HepG2 (cell line): ENCODE measurements around the gene WNT5A. TPM values are rescaled to one million over a fixed set of nuclear protein-coding genes. Genes with fewer than 3 reads are reported as not detected.

Experiments used
- ATAC-seq: fragments of 200-7000 bp; cut with Tn5 transposase; 3 replicates; pipeline ENCODE4 v1.9.1; 2020; ENCODE audit warnings: mild to moderate bottlenecking, moderate library complexity
- BruUV-seq: library from RNA; stranded (reverse); fragments of 400-500 nt; replicated peaks from 2 replicates; lab custom pipeline; 2021; lab: Mats Ljungman, UMichigan
- CTCF ChIA-PET: fragments of 300-600 bp; formaldehyde crosslinking; extraction: SDS; loops from one replicate; lab custom pipeline; 2021; ENCODE audit warnings: low total read pairs, inconsistent platforms, low intra/inter-chr PET ratio; lab: Yijun Ruan, JAX
- POLR2A ChIA-PET: fragments of 350-600 bp; sonication (Branson Sonifier 250); formaldehyde crosslinking; loops from one replicate; lab custom pipeline; 2020; ENCODE audit warnings: antibody characterized with exemption, inconsistent platforms; lab: Yijun Ruan, JAX
- DNase-seq: peaks from one replicate; pipeline ENCODE4 v3.0.0-alpha.2; 2015; ENCODE audit warnings: low spot score
- FAIRE-seq: peaks from 3 replicates; lab custom pipeline; 2011; peaks lifted over from hg19 to GRCh38; lab: Jason Lieb, UNC
- H2AFZ ChIP-seq: one replicate; pipeline ENCODE4 v1.6.1; 2011; ENCODE audit warnings: low read length, inconsistent platforms
- H3K27ac ChIP-seq: fragments of 300-600 bp; 3 replicates; pipeline ENCODE4 v1.8.0; 2011; ENCODE audit warnings: mixed run types, mild to moderate bottlenecking, mixed read lengths, low read length, inconsistent platforms; ENCODE audit not compliant: insufficient read depth; ENCODE audit errors: extremely low read length
- H3K27me3 ChIP-seq, 2 experiments: fragments of 200-600 bp in 1 of 2; 2 replicates in 1 of 2; 3 replicates in 1 of 2; pipeline versions ENCODE4 v1.6.0 to v1.8.0; 2011; ENCODE audit warnings: low read length in 2 of 2, mild to moderate bottlenecking in 2 of 2, moderate library complexity in 2 of 2, inconsistent platforms in 1 of 2; ENCODE audit not compliant: insufficient read depth in 2 of 2, control insufficient read depth in 1 of 2
- H3K36me3 ChIP-seq, 2 experiments: fragments of 200-600 bp in 1 of 2; replicated peaks in 1 of 2; 2 replicates in 1 of 2; 3 replicates in 1 of 2; pipeline versions ENCODE4 v1.5.1 to v1.8.0; 2011; ENCODE audit warnings: low read length in 2 of 2, inconsistent platforms in 1 of 2; ENCODE audit not compliant: insufficient read depth in 2 of 2, control insufficient read depth in 1 of 2
- H3K4me1 ChIP-seq: 2 replicates; pipeline ENCODE4 v1.5.1; 2012; ENCODE audit warnings: low read length, inconsistent platforms; ENCODE audit not compliant: insufficient read depth
- H3K4me2 ChIP-seq: 2 replicates; pipeline ENCODE4 v1.6.0; 2011; ENCODE audit warnings: low read depth, low read length, inconsistent platforms
- H3K4me3 ChIP-seq, 3 experiments: fragments of 200-600 bp in 1 of 3; sonication (generic), shearing (Covaris generic) in 1 of 3; replicated peaks in 1 of 3; 2 replicates each; pipeline ENCODE4 v1.5.1; 2011 to 2016; ENCODE audit warnings: low read length in 3 of 3, inconsistent platforms in 2 of 3, low read depth in 2 of 3, mild to moderate bottlenecking in 2 of 3, control low read depth in 1 of 3, mixed read lengths in 1 of 3; ENCODE audit not compliant: insufficient read depth in 1 of 3
- H3K79me2 ChIP-seq: one replicate; pipeline ENCODE4 v1.6.1; 2011; ENCODE audit warnings: low read length, inconsistent platforms; ENCODE audit not compliant: insufficient read depth
- H3K9ac ChIP-seq: 2 replicates; pipeline ENCODE4 v1.6.0; 2011; ENCODE audit warnings: mild to moderate bottlenecking, low read depth, low read length, inconsistent platforms; ENCODE audit not compliant: insufficient read depth
- H3K9me3 ChIP-seq: 2 replicates; pipeline ENCODE4 v1.5.1; 2012; ENCODE audit warnings: mild to moderate bottlenecking, low read length
- H4K20me1 ChIP-seq: 2 replicates; pipeline ENCODE4 v1.6.0; 2011; ENCODE audit warnings: inconsistent platforms, mild to moderate bottlenecking, low read length, moderate library complexity; ENCODE audit not compliant: insufficient read depth
- CENPX ChIP-seq: sonication (generic); formaldehyde crosslinking; IDR thresholded peaks from 2 replicates; pipeline ENCODE4 v1.9.0; 2021; ENCODE audit warnings: mild to moderate bottlenecking, missing genetic modification reagents, moderate library complexity
- HDAC1 ChIP-seq: sonication (generic); formaldehyde crosslinking; IDR thresholded peaks from 2 replicates; pipeline ENCODE4 v1.5.1; 2020; ENCODE audit warnings: mild to moderate bottlenecking, missing genetic modification reagents
- HNRNPLL ChIP-seq: fragments of 200-400 bp; formaldehyde crosslinking; IDR thresholded peaks from 2 replicates; pipeline ENCODE4 v1.6.1; 2017; ENCODE audit warnings: mild to moderate bottlenecking, low read depth, low read length; ENCODE audit not compliant: poor library complexity, severe bottlenecking
- HOXA7 ChIP-seq: sonication (generic); formaldehyde crosslinking; IDR thresholded peaks from 2 replicates; pipeline ENCODE4 v1.8.1; 2022; ENCODE audit warnings: mild to moderate bottlenecking, missing genetic modification reagents, moderate library complexity
- MYC ChIP-seq: sonication (generic); formaldehyde crosslinking; IDR thresholded peaks from 2 replicates; pipeline ENCODE4 v1.9.0; 2021; ENCODE audit warnings: missing genetic modification reagents, borderline replicate concordance
- RAD21 ChIP-seq: fragments of 450-650 bp; formaldehyde crosslinking; IDR thresholded peaks from 2 replicates; pipeline ENCODE4 v1.5.0; 2020; ENCODE audit warnings: mild to moderate bottlenecking
- SRSF1 ChIP-seq: fragments of 200-400 bp; formaldehyde crosslinking; optimal IDR thresholded peaks from 2 replicates; pipeline ENCODE3; 2017; ENCODE audit warnings: mild to moderate bottlenecking, low read depth, low read length, moderate library complexity
- STAG1 ChIP-seq: sonication (generic); formaldehyde crosslinking; IDR thresholded peaks from 2 replicates; pipeline ENCODE4 v1.4.0; 2020; ENCODE audit warnings: missing genetic modification reagents
- SUZ12 ChIP-seq: fragments of 150-350 bp; IDR thresholded peaks from 2 replicates; pipeline ENCODE4 v1.6.1; 2014; ENCODE audit warnings: low read depth, low read length
- TEAD2 ChIP-seq: sonication (generic); formaldehyde crosslinking; IDR thresholded peaks from 2 replicates; pipeline ENCODE4 v1.9.0; 2021; ENCODE audit warnings: missing genetic modification reagents
- TOE1 ChIP-seq: sonication (generic); formaldehyde crosslinking; IDR thresholded peaks from 2 replicates; pipeline ENCODE4 v1.4.0; 2020; ENCODE audit warnings: mild to moderate bottlenecking, missing genetic modification reagents
- ZBTB42 ChIP-seq: sonication (generic); formaldehyde crosslinking; IDR thresholded peaks from 2 replicates; pipeline ENCODE4 v1.5.0; 2020; ENCODE audit warnings: mild to moderate bottlenecking, missing genetic modification reagents
- ZNF615 ChIP-seq: sonication (generic); formaldehyde crosslinking; IDR thresholded peaks from 2 replicates; pipeline ENCODE4 v1.5.0; 2020; ENCODE audit warnings: mild to moderate bottlenecking, missing genetic modification reagents, borderline replicate concordance
- WGBS: methylation state at CpG from one replicate; pipeline ENCODE4 v1.1.6; 2017; ENCODE audit warnings: low lambda C conversion rate; 5-methylcytosine and 5-hydroxymethylcytosine counted together
- in situ Hi-C: cut with HindIII; loops from 2 replicates; pipeline ENCODE4 v1.10.0; 2017; ENCODE audit warnings: low pct_unique_long_range_greater_than_20kb; ENCODE audit not compliant: extremely low pct_ligation_motif_present
- intact Hi-C: fragments of 100-400 bp; cut with micrococcal nuclease; formaldehyde crosslinking; loops from one replicate; pipeline ENCODE4 v1.10.0; 2022; ENCODE audit not compliant: unreplicated experiment
- polyA plus RNA-seq, 8 experiments: library from polyadenylated mRNA; depleted of rRNA in 3 of 8; stranded (reverse) in 7 of 8; unstranded in 1 of 8; fragments of >200 nt; fragmentation: Illumina TruSeq in 4 of 8; extraction: Trizol in 4 of 8; gene quantifications; 2 replicates each; pipeline versions ENCODE4 v1.2.1 to v1.2.3, GENCODE V29; 2011 to 2016; ENCODE audit warnings: low read depth in 4 of 8, missing spikeins in 1 of 8, mixed read lengths in 1 of 8; ENCODE audit not compliant: insufficient read depth in 1 of 8
- total RNA-seq, 5 experiments: library from RNA; depleted of rRNA; stranded (reverse); fragments of >200 nt; fragmentation: Illumina TruSeq; extraction: Trizol; gene quantifications; 2 replicates each; pipeline ENCODE4 v1.2.3, GENCODE V29; 2016; ENCODE audit warnings: low read depth in 1 of 5
- TF ChIP-seq, protein P1 (sequence below): IDR thresholded peaks from 2 replicates; pipeline ENCODE4 v1.6.1; 2016
- TF ChIP-seq, protein P2 (sequence below): sonication (generic); formaldehyde crosslinking; IDR thresholded peaks from 2 replicates; pipeline ENCODE4 v1.4.0; 2020; ENCODE audit warnings: missing genetic modification reagents

The WNT5A gene
- total and polyA plus RNA-seq, 2 of the 13 experiments (the other 11 are each of a cell fraction or from before 2014, with no cell fraction given): not detected

DNA sequence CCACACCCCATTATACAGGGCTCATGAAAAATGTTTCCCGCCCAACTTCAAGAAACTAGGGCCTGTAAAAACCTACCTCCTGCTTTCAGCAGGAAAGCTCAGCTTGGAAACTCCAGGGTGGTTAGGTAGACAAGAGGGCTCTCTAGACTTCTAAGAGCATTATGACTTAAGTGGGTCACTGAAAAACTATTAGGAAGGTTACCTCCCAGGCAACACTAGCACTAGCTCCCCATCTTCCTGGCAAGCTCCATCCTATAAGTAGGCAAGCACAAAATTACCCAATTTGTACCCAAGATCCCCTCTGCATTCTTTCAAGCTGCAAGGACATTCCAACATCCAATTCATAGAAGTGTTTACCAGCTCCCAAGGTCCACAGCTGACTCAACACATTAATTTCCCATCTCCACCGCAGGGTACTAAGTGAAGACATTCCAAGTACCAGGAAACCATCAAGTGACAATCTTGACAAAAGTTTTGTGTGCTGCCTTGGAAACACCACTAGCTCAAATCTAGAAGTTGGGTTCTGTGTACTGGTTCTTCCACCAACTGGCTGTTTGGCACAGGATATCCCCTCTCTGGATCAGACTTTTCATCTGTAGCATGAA lies 46.9 kb downstream of the WNT5A start:
- Histone ChIP-seq H3K27ac (no peak overlapping the region), H3K79me2 (no peaks in the 10 kb centered on the region), H2AFZ (no peak overlapping the region), H3K9me3 (no peaks in the 10 kb centered on the region), H3K27me3 (no peaks in the 10 kb centered on the region), H3K9ac (no peak overlapping the region), H3K36me3 (no peaks in the 10 kb centered on the region), H3K4me2 (no peak overlapping the region), H3K4me1 (peaks cover 1% of the 10 kb centered on the region), H4K20me1 (no peaks in the 10 kb centered on the region), H3K4me3 (no peak overlapping the region)
- WGBS: 0% methylated on average over 1 of the region's 2 CpGs
- ATAC-seq (no peak), FAIRE-seq (no peak), DNase-seq (no peak)
- ChIA-PET POLR2A (no interaction called here), CTCF (no interaction called here)
- in situ Hi-C loops: no loop called here
- intact Hi-C loops: no loop called here
- no TSS peak for BruUV-seq
- no peak for TF ChIP-seq ZBTB42 (CRISPR knock-in tag)
- TF ChIP-seq TEAD2 (CRISPR knock-in tag): no peak
- TF ChIP-seq RAD21 (CRISPR knock-in tag): no peak
- no peak for TF ChIP-seq SRSF1
- TF ChIP-seq CENPX (CRISPR knock-in tag): no peak
- no peak for TF ChIP-seq HDAC1 (CRISPR knock-in tag)
- TF ChIP-seq SUZ12: no peak
- TF ChIP-seq TOE1: no peak
- TF ChIP-seq, protein P1, sequence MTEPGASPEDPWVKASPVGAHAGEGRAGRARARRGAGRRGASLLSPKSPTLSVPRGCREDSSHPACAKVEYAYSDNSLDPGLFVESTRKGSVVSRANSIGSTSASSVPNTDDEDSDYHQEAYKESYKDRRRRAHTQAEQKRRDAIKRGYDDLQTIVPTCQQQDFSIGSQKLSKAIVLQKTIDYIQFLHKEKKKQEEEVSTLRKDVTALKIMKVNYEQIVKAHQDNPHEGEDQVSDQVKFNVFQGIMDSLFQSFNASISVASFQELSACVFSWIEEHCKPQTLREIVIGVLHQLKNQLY (CRISPR knock-in tag): no peak

DNA sequence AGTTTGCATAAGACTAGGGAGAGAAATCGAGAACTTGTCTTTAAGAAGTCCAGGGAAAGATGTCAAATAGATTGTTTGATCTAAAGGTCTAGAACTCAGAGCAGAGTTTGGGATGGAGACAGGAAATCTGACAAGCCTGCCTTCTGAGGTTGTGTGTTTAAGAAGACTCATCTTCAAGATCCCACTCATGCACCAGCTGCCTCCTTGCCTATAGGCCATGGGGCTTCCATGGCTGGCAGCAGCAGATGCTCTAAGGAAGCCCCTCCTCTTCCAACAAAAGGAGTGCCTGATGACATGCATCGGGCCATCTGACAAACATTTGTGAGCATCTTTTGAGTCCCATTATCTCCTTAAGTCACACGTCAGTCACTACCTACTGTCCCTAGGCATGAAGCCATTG lies 47.4 kb downstream of the WNT5A start:
- CTCF ChIA-PET: no interaction called here
- TF ChIP-seq STAG1 (CRISPR knock-in tag): no peak
- TF ChIP-seq MYC (CRISPR knock-in tag): no peak
- no peak for TF ChIP-seq HOXA7 (CRISPR knock-in tag)
- no peak for TF ChIP-seq HNRNPLL
- TF ChIP-seq, protein P2, sequence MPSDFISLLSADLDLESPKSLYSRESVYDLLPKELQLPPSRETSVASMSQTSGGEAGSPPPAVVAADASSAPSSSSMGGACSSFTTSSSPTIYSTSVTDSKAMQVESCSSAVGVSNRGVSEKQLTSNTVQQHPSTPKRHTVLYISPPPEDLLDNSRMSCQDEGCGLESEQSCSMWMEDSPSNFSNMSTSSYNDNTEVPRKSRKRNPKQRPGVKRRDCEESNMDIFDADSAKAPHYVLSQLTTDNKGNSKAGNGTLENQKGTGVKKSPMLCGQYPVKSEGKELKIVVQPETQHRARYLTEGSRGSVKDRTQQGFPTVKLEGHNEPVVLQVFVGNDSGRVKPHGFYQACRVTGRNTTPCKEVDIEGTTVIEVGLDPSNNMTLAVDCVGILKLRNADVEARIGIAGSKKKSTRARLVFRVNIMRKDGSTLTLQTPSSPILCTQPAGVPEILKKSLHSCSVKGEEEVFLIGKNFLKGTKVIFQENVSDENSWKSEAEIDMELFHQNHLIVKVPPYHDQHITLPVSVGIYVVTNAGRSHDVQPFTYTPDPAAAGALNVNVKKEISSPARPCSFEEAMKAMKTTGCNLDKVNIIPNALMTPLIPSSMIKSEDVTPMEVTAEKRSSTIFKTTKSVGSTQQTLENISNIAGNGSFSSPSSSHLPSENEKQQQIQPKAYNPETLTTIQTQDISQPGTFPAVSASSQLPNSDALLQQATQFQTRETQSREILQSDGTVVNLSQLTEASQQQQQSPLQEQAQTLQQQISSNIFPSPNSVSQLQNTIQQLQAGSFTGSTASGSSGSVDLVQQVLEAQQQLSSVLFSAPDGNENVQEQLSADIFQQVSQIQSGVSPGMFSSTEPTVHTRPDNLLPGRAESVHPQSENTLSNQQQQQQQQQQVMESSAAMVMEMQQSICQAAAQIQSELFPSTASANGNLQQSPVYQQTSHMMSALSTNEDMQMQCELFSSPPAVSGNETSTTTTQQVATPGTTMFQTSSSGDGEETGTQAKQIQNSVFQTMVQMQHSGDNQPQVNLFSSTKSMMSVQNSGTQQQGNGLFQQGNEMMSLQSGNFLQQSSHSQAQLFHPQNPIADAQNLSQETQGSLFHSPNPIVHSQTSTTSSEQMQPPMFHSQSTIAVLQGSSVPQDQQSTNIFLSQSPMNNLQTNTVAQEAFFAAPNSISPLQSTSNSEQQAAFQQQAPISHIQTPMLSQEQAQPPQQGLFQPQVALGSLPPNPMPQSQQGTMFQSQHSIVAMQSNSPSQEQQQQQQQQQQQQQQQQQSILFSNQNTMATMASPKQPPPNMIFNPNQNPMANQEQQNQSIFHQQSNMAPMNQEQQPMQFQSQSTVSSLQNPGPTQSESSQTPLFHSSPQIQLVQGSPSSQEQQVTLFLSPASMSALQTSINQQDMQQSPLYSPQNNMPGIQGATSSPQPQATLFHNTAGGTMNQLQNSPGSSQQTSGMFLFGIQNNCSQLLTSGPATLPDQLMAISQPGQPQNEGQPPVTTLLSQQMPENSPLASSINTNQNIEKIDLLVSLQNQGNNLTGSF (CRISPR knock-in tag): no peak
- TF ChIP-seq ZNF615 (CRISPR knock-in tag): no peak

More for the DNA sequence above, 47.4 kb downstream of the WNT5A start:
- no peak overlapping the region for H3K4me2 ChIP-seq
- intact Hi-C loops (no loop called here), in situ Hi-C loops (no loop called here)
- H3K9ac ChIP-seq: no peak overlapping the region
- H3K9me3 ChIP-seq: no peaks in the 10 kb centered on the region
- H3K4me3 ChIP-seq: no peak overlapping the region
- 2% methylated on average over 3 of the region's 3 CpGs for WGBS
- ATAC-seq (no peak), FAIRE-seq (no peak), DNase-seq (no peak)
- no peaks in the 10 kb centered on the region for H3K4me1 ChIP-seq
- no peak overlapping the region for H2AFZ ChIP-seq
- H3K36me3 ChIP-seq: no peaks in the 10 kb centered on the region
- H3K27me3 ChIP-seq: no peaks in the 10 kb centered on the region
- H4K20me1 ChIP-seq: no peaks in the 10 kb centered on the region
- POLR2A ChIA-PET: no interaction called here
- no TSS peak for BruUV-seq
- no peak overlapping the region for H3K27ac ChIP-seq
- no peaks in the 10 kb centered on the region for H3K79me2 ChIP-seq
